Middle frontal gyrus (tissue), 1 donor: ENCODE measurements around the gene CEP170B.
"Not testable (repeated sequence)": the region's sequence is repeated elsewhere in the genome, so short reads cannot be mapped to it uniquely, and the experiment has no call there.

ENCODE experiments used
- DNase-seq: peaks from one replicate; pipeline ENCODE4 v3.0.0-alpha.2; 2015; ENCODE audit warnings: low spot score; ENCODE audit errors: extremely low spot score

The CEP170B gene

GRCh38 chr14:104904650-104905578 lies 39.8 kb downstream of the CEP170B start:
- DNase-seq, result not testable (repeated sequence)

- not testable (repeated sequence) for DNase-seq
These were observed 40.5 kb downstream of the CEP170B start for GRCh38 chr14:104905579-104905933.

GRCh38 chr14:104908303-104908702 lies 43.2 kb downstream of the CEP170B start:
- DNase-seq, result no peak

- DNase-seq, result no peak
These were observed 47.0 kb downstream of the CEP170B start for GRCh38 chr14:104912053-104912452.

- DNase-seq, result no peak
These were observed 48.4 kb downstream of the CEP170B start for GRCh38 chr14:104913435-104913834.

GRCh38 chr14:104917116-104917515 lies 52.0 kb downstream of the CEP170B start:
- no peak for DNase-seq

GRCh38 chr14:104917993-104918392 lies 52.9 kb downstream of the CEP170B start:
- DNase-seq, result no peak

GRCh38 chr14:104919152-104919992 lies 54.3 kb downstream of the CEP170B start:
- DNase-seq, result not testable (repeated sequence)

- DNase-seq, result no peak
These were observed 54.9 kb downstream of the CEP170B start for GRCh38 chr14:104919993-104920315.

- DNase-seq, result no peak
These were observed 58.8 kb downstream of the CEP170B start for GRCh38 chr14:104923640-104924420.

- DNase-seq, result no peak
These were observed 59.5 kb downstream of the CEP170B start, which contains the start of gene PLD4 for GRCh38 chr14:104924421-104925213. TSS of gene PLD4 (plus strand) at chr14:104924879. CDS start at chr14:104927141, 2,262 bp downstream.

GRCh38 chr14:104925214-104925854 lies 60.3 kb downstream of the CEP170B start:
- DNase-seq, result no peak

- no peak for DNase-seq
These were observed 61.0 kb downstream of the CEP170B start for GRCh38 chr14:104925855-104926609.

- DNase-seq, result no peak
These were observed 61.8 kb downstream of the CEP170B start for GRCh38 chr14:104926619-104927431.

GRCh38 chr14:104927432-104927816 lies 62.4 kb downstream of the CEP170B start:
- no peak for DNase-seq

GRCh38 chr14:104927901-104928300 lies 62.8 kb downstream of the CEP170B start:
- DNase-seq, result no peak

- DNase-seq, result no peak
These were observed 63.5 kb downstream of the CEP170B start for GRCh38 chr14:104928391-104929133.
